ENCODE measurements around the gene UNC5CL.
"Not testable (repeated sequence)": the region's sequence is repeated elsewhere in the genome, so short reads cannot be mapped to it uniquely, and the experiment has no call there.

The UNC5CL gene

DNA sequence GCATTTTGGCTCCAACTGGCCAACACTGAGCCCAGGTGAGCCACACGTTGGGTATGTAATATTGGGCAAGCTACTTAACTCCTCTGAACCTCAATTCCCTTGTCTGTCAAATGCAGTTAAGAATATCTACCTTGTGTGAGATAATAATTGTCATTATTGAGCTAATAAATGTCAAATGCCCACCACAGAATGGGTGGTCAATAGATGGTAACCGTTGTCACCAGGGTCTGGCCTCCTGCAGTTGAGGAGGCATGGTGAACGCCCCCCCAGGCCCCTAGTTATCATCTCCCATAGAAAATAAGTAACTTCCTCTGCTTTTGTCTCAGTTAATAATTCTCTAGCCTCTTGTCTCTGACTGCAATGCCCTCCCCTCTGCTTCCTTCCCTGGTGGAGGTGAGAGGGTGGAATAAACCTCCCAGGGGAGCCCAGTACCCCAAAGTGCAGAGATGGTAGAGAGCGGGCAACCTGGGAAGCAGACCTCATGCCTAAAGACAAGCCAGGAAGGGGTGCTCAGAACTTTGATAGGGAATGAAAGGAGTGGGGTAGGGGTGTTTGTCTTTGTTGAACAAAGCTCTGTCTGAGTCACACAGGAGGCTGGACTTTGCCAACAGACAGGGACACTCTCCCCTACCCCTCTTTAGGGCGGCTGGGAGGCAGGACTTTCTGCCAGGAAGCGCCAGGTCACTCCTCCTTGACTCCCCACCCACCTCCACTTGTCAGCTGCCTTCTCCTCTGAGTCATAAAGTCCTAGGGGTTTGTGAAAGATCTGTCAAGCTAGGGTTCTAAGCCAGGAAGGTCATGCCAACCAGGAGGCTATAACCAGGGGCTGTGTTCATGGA lies 1.3 kb upstream of the UNC5CL start:
- DNase-seq (ENCODE audit: low read depth in 2 of 2), result no peak

DNA sequence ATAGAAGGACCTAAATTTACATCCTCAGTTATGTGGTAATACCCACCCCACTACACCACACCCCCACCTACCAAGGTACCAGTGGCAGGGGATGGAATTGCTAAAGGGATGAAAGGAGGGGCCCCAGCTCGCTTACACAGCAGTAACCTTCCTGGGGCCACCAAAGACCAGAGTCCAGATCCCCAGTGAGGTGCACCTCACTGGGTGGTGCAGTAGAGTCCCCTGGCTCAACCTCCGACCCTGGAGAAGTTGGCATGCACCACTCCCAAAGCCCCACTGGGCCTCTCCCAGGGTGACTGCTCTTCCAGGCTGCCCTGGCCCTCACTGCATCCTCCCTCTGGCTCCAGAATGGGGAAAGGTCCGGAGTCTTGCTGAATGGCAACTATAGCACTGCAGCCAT lies 816 bp downstream of the UNC5CL start:
- DNase-seq (ENCODE audit: low read depth in 2 of 2), result no peak

DNA sequence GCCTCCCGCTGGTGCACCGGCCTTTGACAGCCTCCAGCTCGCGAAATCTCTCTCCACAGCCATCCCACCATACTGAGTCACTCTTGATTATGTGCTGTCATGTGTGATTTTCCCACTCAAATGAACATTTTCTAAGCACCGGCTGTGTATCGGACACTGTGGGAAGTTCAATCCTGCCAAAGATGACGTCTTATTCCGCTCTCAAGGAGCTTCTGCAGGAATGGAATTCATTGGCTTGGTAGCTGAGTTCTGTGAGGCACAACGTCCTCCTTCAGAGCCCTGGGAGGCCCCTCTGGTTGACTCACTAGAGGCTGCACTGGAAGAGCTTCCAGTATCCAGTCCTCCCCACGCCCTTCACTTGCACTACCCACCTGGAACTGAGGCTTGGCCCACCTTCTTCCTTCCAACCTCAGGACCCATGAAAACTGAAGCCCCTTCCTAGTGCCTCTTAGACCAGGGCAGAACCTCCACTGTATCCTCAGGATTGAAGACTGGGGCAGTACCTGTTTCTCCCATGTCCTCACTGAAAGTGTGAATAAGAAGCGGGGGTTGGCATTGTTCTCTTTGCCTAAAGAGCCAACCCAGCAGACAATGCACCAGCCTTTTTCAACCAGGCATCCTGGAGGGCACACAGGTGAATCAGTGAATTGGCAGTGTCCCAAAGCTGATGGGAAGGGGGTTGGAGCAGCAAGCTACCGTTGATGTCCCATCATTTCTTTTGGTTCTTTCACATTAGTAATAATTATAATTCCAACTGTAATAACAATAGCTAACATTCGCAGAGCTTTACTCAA lies 1.7 kb downstream of the UNC5CL start:
- DNase-seq (ENCODE audit: low read depth in 2 of 2), result no peak

- no peak for DNase-seq (ENCODE audit: low read depth in 2 of 2)
Measured at GRCh38 chr6:41036601-41037000, 2.4 kb downstream of the UNC5CL start.

DNA sequence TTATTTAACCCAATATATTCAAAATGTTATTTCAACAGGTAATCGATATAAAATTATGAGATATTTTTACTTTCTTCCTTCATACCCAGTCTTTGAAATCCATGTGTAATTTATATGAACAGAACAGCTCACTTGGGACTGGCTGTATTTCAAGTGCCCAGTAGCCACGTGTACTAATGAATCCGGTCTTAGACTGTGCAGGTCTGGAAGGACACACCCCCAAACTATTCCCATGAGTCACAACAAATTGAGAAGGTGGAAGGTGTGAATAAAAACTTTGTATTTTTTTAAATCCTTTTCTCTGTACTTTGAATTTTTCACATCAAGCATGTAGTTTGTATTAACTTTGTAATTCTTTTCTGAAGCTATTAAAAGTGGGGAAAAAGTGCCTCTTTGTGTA lies 2.8 kb downstream of the UNC5CL start:
- DNase-seq (ENCODE audit: low read depth in 2 of 2), result no peak

DNA sequence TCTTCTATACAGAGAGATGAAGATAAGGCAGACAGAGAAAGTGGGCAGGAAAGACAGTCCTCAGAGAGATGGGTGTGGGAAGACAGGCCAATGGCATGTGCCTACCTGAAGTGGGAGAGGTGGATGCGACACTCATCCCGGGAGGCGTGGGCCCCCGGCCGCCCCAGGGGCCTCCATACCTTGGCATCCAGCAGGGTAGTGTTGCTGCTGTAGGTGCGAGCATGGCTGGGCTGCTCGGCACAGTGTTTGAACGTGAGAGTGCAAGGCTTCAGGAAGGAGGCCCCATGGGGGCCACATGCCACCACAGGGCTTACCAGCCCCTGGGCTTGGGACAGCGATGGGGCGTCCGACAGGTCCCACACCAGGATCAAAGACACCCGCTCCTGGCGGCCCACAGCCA lies 5.2 kb downstream of the UNC5CL start:
- DNase-seq (ENCODE audit: low read depth in 2 of 2), result no peak

GRCh38 chr6:41032830-41033229 lies 6.2 kb downstream of the UNC5CL start:
- no peak for DNase-seq (ENCODE audit: low read depth in 2 of 2)

DNA sequence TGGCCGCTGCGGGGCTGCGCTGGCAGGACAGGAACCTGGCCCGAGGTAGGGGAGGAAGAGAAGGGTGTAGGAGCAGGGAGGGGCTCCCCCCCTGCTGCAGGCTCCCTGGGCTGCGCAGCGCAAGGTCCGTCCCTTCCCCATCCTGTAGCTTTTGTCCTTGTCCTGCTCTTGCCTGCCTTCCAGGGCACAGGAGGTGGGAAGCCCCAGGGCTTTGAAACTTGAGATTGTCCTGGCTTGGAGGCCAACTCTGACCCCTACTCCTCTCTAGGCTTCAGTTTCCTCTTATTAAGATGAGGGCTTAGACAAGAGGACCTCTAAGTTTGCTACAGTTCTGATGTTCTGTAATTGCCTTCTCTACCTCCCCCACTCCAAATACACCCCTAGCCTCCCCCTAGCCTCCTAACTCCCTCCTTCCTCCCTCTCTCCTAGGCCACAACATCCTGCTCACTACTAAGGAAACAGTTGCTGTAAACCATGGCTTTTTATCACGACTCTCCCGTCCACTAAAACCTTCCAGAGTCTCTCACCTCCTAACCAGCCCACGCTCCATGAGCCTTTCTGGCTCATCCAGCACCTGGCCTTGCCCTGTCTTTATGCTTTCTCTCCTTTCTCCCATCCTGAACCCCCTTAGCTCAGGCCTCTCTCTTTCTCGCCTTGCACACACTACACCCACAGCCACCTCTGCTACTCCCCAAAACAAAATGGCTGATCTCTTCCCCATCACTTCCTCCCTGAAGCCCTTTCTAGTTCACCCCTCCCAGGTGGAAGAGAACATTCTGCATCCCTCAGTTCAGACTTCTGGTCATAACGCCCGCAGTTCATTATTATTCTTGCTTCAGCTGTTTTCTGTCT lies 10.2 kb downstream of the UNC5CL start:
- no peak for DNase-seq (ENCODE audit: low read depth in 2 of 2)

DNA sequence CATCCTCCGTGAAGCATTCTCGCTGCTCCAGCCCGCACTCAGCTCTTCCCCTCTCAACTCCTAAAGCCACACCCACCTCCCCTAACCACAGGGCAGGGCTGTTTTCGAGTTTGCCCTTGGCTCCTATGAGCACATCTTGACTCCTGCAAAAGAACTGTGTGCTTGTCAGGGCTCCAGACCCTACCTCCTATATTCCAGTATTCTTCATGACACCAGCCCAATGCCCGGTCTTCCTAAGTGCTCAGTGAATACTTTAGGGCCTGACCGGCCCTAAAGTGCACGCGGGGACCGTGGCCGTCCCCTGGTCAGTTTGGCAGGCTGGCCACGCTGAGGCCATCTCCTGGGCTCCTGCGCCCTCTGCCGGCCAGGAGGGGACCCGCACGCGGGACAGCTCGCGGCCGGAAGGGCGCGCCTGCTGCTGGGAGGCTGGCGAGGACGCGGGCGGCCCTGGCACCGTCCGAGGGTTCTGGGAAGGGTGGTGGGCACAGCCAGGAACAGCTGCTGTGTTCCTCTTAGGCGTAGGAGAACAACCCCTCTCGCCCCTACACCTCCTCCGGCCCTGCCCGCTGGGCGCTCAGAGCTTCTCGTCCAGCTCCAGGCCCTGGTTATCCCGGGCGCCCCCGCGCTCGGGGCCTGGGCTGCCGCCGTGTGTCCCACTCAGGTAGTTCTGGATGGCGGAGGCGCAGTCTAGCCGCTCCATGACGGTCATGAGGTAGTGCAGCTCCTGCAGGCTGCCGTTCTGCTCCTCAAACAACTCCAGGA lies 11.0 kb downstream of the UNC5CL start:
- DNase-seq (ENCODE audit: low read depth in 2 of 2), result peak; percentile 42 to 61

- no peak for DNase-seq (ENCODE audit: low read depth in 2 of 2)
Measured at GRCh38 chr6:41027241-41027640, 11.8 kb downstream of the UNC5CL start.

DNA sequence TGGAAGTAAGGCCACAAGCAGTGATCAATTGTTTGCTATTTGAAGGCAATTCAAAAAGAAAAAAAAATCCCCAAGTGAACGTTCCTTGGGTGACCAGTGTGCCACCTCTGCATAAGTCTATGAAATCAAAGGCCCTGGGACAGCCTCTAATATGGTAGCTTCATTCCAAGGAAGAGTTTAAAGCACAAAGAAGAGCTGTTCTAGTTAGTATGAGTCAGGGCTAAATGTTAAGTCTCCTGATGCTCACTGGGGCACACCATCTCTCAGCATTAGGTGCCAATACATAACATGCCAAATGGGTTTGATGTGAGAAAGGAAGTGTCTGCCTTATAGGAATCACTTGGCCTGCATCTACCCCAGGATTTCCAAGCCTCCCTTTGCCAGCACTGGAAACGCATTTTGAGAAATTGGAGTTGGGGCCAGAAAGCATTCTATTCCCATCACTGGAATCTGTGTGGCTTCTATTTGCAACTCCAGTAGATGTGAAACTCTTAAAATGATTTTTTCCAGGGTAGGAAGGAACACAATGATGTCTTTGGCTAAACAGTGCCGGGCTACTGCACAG lies 13.0 kb downstream of the UNC5CL start:
- no peak for DNase-seq (ENCODE audit: low read depth in 2 of 2)

DNA sequence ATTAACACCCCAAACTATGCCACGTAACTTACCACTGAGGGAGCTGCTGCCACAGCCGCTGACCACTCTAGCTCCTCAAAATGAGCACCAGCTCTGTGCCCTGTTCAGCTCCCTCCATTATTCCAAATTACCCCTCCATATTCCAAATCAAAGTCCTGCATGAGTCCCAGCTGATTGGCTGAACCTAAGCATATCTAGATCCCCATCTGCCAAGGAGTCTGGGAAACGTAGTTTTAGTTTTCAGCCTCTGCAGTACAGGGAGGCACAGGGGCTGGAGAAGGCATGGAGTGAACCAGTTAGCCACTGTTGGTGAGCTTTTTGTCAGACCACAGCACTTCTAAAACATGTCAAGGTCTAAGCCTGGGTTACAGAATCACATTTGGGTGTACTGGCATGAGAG lies 15.9 kb downstream of the UNC5CL start:
- DNase-seq (ENCODE audit: low read depth in 2 of 2), result no peak

DNA sequence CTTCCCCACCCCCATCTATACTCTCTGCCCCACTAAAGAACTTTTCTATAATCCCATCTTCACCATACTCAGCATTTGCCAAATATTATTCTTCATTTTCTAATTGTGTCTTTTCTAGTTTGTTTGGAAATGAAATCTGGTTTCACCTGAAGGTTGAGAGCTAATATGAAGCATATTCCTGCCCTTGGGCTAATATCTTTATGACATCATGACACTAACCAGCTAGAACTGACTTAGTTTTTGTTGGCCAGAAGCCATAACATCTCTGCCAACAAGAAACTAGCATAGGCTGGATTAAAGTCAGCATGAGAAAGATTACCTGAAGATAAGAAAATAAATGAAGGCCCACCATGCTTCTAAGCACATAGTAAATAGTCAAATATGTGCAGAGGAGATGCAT lies 16.7 kb downstream of the UNC5CL start:
- no peak for DNase-seq (ENCODE audit: low read depth in 2 of 2)

DNA sequence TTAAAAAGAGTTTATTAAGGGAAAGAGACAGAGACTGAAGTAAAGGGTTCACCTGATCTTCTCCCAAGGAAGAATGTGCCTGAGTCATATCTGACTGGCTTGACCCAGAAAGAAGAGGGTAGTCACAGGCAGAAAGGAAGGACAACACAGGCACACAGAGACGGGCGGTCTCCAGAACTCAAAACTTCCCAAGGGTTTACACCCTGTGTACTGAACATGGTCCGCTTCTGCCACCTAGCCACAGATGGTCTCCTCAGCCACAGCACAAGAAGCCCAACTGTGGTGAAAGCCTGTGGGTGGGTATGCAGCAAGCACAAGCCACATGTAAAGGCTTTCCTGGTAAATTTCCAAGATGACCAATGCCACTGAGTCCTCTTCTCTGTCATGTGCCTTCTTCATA lies 17.2 kb downstream of the UNC5CL start:
- no peak for DNase-seq (ENCODE audit: low read depth in 2 of 2)

GRCh38 chr6:41017663-41018062 lies 21.4 kb downstream of the UNC5CL start:
- no peak for DNase-seq (ENCODE audit: low read depth in 2 of 2)

- not testable (repeated sequence) for DNase-seq (ENCODE audit: low read depth in 2 of 2)
Measured at GRCh38 chr6:41015860-41016259, 23.2 kb downstream of the UNC5CL start.

DNA sequence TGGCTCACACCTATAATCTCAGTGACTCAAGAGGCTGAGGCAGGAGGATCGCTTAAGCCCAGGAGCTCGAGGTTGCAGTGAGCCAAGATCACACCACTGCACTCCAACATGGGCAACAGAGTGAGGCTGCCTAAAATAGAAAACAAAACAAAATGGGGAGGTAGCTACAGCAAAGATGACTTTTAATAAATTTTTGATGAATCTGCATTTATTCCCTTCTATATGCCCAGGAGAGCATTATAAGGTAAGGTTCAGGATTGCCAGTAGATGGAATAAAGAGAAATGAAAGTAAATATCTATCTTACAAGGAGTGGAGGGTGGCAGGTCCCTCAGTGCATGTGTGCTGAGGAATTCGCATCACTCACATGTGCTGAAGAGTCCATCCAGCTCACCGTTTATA lies 24.2 kb downstream of the UNC5CL start:
- no peak for DNase-seq (ENCODE audit: low read depth in 2 of 2)

DNA sequence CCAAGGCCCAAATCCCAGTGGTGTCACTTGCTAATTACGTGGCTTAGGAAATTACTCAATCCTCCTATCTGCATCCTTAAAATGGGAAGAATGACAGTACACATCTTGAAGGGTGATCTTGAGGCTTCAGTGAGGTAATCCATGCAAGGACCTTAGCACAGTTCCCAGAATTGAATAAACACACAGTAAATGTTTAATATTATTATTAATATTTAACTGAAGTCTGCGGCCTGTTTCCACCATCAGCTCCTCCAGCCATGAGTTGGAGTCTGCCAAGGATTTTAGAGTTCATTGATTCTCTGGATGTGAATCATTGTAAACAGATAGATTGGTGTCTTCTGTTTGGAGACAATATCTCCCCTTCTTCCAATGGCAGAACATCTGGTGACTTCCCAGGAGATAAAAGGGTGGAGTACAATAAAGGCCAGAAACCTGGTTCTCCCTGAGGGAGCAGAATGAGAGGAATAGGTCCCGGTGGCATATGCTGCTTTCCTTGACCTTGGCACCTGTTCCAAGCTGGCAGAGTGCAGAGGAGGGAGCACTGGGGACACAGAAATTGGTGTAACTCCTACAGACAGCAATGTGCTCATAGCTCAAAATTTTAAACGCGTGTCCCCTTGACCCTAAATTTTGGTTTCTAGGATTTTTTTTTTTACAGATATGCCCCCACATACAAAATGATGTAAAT lies 25.4 kb downstream of the UNC5CL start:
- no peak for DNase-seq (ENCODE audit: low read depth in 2 of 2)

DNA sequence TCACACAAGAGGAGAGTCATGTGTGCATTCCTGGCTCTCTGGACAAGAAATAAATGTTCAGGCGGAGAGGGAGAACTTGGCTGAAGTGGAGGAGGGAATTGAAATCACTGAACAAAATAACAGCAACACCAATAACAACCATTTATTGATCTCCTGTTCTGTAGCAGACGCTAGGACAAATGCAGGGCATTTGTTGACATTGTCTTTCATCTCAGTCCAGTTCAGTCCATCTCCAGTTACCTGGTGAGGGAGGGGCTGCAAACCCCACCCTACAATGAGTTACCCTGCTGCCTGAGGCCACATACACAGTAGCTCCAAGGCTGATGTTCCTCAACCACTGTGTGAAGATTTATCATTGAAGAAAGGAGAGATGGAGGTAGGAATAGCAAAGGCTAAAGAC lies 27.3 kb downstream of the UNC5CL start:
- DNase-seq (ENCODE audit: low read depth in 2 of 2), result no peak

GRCh38 chr6:41009669-41010068 lies 29.4 kb downstream of the UNC5CL start:
- no peak for DNase-seq (ENCODE audit: low read depth in 2 of 2)

- no peak for DNase-seq (ENCODE audit: low read depth in 2 of 2)
Measured at GRCh38 chr6:41008011-41008410, 31.0 kb downstream of the UNC5CL start.
